Cortex of kidney (tissue), 1 donor: ENCODE measurements around the gene TNS1.
"Not testable (repeated sequence)": the region's sequence is repeated elsewhere in the genome, so short reads cannot be mapped to it uniquely, and the experiment has no call there.

Experiments
- DNase-seq: peaks from one replicate; lab custom pipeline; 2025; lab: John Stamatoyannopoulos, UW

TNS1 gene

DNA sequence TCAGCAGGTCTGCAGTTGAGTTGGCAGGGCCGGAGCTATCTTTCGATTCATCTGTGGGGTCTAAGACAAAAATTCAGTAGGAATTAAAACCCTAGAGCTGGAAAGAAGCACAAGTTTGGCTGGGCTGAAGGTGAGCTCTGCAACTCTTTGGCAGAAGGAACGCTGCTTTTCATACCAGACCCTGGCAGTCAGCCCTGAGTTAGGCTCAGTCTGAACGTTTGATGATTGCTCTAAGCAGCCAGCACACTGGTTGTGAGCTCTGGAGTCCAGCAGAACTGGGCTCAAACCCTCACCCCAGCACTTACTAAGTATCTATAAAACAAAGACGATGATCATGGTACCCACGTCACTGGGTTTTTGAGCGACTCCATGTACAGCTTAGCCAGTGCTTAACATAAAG is 192.5 kb downstream of the TNS1 start:
- DNase-seq, result no peak

DNA sequence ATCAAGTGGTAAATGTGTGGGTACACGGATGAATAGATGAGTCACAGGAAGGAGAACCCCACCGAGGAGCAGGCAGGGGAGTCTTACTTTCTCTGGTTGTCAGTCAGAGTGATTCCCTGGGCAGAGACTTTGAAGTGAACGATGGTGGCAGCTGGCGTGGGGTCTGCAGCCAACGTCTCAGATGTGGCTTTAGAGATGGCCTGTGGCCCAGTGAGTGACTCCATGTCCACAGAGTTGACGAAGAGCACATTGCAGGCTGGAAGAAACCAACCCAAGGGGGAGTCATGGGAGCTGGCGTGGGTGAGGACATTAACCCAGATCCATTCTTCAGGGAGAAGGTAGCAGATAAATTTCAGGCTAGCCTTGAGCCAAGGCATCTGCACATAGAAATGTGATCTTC is 193.1 kb downstream of the TNS1 start:
- no peak for DNase-seq

DNA sequence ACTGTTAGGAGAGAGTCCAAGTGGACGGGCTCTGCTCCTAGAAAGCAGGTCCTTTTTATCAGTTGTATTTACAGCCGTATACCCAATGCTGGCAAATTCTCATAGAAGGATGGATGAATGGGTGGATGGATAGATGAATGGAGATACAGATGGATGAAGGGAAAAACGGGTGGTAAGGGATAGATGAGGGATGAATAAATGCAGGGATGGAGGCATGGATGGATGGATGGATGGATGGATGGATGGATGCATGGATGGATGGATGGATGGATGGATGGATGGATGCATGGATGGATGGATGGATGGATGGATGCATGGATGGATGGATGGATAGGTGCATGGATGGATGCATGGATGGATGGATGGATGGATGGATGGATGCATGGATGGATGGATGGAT is 193.8 kb downstream of the TNS1 start:
- not testable (repeated sequence) for DNase-seq

GRCh38 chr2:217808326-217808725 is 194.5 kb downstream of the TNS1 start:
- no peak for DNase-seq

DNA sequence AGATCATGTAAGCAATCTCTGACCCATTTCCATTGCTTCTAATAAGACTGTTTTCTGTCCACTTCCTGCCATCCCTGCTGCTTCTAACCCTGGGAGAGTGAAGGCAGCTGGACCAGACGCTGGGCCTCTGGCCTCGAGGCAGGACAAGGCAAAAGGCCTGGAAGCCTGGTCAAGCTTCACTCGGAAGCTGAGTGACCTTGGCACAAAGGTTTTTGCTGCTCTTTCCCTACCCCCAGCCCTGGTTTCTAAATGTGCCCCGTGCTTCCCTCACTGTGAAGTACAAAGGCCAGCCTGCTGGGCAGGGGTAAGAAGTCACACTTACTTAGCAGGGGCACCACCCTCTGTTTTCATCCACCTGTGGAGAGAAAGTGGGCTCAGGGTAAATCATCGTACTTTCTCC is 195.0 kb downstream of the TNS1 start:
- DNase-seq, result no peak

DNA sequence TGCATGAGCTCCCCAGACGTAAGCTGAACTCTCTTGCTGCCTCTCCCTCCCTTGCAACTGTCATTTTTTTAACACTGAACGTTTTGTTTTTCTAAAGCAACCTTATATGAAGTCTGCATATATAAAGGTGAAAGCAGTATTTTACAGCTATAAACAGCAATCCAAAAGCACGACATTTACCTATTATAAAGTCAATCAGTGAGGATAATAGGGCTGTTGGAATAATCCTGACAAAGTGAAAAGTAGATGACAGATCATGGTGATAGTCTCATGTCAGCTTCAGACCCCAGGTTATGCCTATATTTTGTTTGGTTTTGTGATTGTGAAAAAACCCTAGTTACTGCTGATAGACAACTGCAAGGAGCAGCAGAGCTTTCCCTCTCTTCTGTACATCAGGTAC is 195.8 kb downstream of the TNS1 start:
- DNase-seq, result no peak

GRCh38 chr2:217806482-217806765 is 196.4 kb downstream of the TNS1 start:
- no peak for DNase-seq

- DNase-seq, result no peak
These were observed 196.9 kb downstream of the TNS1 start for GRCh38 chr2:217805668-217806481.

DNA sequence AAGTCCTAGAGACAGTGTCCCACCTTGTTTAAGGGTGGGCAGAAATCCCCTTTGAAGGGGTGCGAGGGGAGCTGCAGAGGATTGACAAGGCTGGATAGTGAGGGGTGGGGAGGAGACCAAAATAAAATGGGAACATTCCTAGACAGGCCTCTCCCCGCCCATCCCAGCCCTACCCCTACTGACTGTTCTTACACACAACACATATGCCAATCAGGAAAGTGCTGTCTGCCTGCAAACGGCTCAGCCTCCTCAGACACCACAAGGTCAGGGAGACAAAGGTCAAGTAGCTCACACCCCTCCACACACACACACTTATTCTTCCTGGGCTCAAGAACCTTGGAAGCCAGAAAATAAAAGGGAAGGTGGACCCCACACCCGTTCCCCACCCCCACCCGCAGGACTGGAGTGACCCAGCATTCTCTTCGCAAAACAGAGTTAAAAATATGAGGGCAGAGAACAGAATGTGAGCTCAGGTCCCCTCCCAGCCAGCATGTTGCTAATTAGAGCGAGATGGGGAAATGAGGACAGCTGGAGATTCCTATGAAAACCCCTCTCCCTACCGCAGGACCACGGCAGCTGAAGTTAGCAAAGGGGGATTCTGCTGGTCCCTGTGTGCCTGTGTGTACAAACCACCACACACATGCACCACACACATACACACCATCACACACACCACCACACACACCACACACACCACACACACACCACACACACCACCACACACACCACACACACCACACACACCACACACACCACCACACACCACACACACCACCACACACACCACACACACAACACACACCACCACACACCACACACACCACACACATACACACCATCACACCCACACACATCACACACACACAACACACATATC is 197.8 kb downstream of the TNS1 start:
- no peak for DNase-seq

DNA sequence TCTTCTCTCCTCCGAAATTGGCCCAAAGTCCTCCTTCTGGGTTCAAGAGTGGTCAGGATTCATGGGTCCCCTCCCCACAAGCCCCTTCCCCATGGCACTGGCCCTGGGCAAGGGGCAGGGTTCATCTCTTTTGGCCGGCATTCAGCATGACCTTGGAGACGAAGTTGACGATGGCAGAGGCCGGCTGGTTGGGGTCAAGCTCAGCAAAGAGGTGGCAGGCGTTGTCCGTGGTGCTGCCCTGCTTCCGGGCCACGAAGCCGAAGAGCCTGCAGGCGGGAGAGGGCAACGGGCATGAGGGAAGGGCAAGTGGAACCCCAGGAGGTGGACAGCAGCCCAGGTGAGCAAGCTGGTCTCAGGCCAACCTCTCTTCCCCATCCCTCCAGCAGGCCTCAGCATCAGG is 198.5 kb downstream of the TNS1 start:
- no peak for DNase-seq

DNA sequence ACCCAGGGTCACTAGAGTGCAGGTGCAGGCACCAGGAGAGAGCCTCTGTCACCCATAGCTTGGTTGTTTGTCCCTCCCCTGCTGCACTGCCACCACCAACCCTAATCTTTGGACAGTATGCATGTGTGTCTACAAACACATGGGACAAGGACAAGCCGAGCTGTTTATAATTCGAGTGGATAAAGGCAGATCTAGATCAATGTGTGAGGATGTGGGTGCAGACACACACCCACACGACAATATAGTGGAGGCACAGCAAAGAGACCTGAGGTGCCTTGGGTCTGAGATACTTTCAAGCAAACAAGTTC is 199.2 kb downstream of the TNS1 start:
- no peak for DNase-seq

GRCh38 chr2:217802876-217803652 is 199.7 kb downstream of the TNS1 start:
- DNase-seq, result no peak

DNA sequence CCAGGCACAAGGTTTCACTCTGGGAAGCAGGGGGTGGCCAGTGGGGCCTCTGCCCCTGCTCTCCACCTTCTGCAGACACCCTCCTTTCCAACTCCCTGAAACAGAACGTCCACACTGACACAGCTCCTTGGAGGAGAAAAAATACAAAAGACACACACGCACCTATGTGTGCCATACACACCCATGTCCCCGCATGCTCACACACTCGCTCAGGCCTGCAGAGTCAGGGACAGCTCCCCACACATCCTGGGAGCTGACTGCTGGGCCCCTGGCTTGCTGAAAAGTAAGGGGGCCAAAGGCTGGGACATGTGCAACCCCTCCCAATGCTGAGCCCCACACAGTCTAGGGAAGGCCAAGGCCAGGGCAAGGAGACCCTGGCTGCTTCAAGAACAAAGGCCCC is 200.5 kb downstream of the TNS1 start:
- DNase-seq, result no peak

DNA sequence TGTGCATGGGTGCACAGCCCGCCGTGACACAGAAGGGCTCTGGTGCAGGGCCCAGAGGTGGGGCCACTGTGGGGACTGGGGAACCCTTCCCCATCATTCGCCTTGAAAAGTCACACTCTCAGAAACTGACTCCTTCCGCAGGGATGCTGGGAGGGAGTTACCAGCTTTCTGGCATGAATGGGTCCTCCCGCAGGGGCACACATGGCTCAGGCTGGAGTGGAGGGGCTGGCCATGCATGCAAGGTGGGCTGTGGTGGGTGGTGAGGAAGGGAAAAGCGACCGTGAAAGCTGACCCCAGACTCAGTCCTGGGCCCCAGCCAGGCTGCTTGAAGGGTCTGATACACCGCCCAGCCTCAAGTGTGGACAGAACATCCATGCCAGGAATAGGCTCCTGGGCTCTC is 201.1 kb downstream of the TNS1 start:
- DNase-seq, result no peak

DNA sequence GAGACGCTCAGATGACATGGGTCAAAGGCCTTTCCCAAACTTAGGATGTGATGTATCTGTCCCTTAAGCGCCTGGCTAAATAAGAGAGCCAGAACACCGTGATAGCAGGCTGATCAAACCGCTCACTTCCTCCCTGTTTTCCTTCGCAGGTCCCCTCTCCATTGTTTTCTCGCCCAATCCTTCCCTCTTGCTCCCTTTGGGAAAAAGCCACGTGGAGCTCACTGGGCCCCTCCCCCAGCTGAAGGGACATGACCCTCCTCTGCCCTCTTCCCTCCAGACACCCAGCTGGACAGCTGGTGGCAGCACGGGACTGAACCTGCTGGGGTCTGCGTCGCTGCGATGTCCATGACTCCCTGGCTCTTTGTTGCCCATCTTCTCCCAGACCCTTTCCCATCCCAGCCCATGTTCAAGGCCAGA is 201.7 kb downstream of the TNS1 start:
- no peak for DNase-seq

- DNase-seq, result no peak
These were observed 202.2 kb downstream of the TNS1 start for GRCh38 chr2:217800433-217801114.

- DNase-seq, result no peak
These were observed 203.0 kb downstream of the TNS1 start for GRCh38 chr2:217799563-217800432.

DNA sequence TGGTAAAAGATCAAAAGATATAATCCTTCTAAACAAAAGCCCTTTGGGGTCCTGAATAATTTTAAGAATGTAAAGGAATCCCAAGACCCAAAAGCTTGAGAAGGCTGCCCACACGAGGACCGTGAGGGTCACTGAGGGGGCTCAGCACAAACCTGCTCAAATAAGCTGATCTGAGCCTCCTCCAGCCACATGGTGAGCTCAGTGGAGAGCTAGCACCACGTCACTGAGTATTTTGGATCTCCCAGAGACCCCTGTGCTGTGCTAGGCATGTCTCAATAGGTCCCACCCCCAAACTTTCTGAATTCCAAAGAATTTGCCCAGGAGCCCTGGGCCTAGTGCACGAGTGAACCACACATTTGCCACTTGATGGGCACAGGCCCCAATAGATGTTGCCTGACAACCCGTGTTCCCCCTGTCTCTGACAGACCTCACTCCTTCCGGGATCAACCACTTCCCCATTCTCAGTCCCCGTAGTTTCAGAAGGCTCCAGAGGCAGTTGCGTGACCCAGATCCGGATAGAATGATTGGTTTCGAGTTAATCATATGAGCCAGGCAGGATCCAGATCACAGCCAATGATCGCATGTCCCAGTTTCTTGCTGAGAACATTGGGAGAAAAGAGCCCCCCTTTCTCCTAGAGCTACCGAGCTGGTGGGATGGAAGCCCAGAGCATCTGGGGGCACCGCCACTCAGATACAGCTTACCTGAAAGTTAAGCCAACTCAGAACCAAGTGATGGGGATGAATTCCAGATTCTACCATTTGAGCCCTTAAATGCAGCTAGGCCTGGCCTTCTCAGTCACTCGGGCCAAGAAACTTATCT is 203.8 kb downstream of the TNS1 start:
- DNase-seq, result no peak

- DNase-seq, result no peak
These were observed 204.6 kb downstream of the TNS1 start for GRCh38 chr2:217798191-217798590.

DNA sequence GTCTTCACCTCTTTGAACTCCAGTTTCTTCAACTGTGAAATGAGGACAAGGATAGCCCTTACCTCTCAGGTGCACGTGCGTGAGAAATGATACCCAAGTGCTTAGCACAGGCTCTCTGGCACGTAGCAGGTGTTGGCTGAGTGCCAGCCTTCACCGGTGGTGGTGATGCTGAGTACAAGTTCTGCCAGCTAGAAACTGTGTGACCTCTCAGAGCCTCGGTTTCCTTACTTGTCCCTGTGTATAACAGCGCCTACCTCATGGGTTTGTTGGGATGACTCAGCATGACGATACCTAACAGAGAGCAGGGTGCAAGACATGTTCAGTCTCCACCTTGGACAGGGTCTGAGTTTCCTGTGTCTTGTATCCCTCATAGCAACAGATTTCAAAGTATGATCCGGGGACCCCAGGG is 205.1 kb downstream of the TNS1 start:
- no peak for DNase-seq
